ENCODE results near the gene FBXO11.

- TF ChIP-seq POLR2A (IDR thresholded peaks at IDR 0.05) (no peak), CTCF (IDR thresholded peaks at IDR 0.05) (no peak)
Observed at GRCh38 chr2:47950340-47951301, 44.3 kb upstream of the FBXO11 start.

All from adrenal gland (tissue), 5 donors.